Endothelial cell of umbilical vein (primary cell): Measurements from ENCODE around the gene UBE3A.

ENCODE experiments used
- EZH2 ChIP-seq: IDR thresholded peaks from 2 replicates; pipeline ENCODE4 v1.6.1; 2012; ENCODE audit warnings: borderline replicate concordance, low read depth, mild to moderate bottlenecking, moderate library complexity, low read length, inconsistent platforms; ENCODE audit not compliant: severe bottlenecking
- FOS ChIP-seq: IDR thresholded peaks from 2 replicates; pipeline ENCODE4 v1.6.1; 2011; ENCODE audit warnings: mild to moderate bottlenecking, low read length, moderate library complexity, borderline replicate concordance; ENCODE audit not compliant: insufficient read depth
- GATA2 ChIP-seq: IDR thresholded peaks from 2 replicates; pipeline ENCODE4 v1.7.0; 2011; ENCODE audit warnings: low read depth, mild to moderate bottlenecking, moderate library complexity, mixed read lengths, low read length; ENCODE audit not compliant: insufficient read length, insufficient read depth
- JUN ChIP-seq: IDR thresholded peaks from 2 replicates; pipeline ENCODE4 v1.6.1; 2011; ENCODE audit warnings: borderline replicate concordance, low read depth; ENCODE audit not compliant: insufficient read length, insufficient read depth
- MYC ChIP-seq: IDR thresholded peaks from one replicate; pipeline ENCODE4 v1.6.1; 2011; ENCODE audit warnings: mild to moderate bottlenecking, low read depth, low read length
- POLR2A ChIP-seq: IDR thresholded peaks from 2 replicates; pipeline ENCODE4 v1.6.1; 2012; ENCODE audit warnings: low read depth, mild to moderate bottlenecking, control low read depth, low read length
- POLR2AphosphoS5 ChIP-seq: IDR thresholded peaks from 2 replicates; pipeline ENCODE4 v1.6.1; 2012; ENCODE audit warnings: low read depth, mild to moderate bottlenecking, control low read depth, low read length, moderate library complexity; ENCODE audit not compliant: insufficient read depth
- TF ChIP-seq, protein P1 (sequence below), 2 donors: IDR thresholded peaks; 1 replicate in 1 of 2; 2 replicates in 1 of 2; pipeline ENCODE4 v1.5.1; 2011; ENCODE audit warnings: low read length in 2 of 2, mild to moderate bottlenecking in 2 of 2, moderate library complexity in 2 of 2, control low read depth in 1 of 2, inconsistent platforms in 1 of 2, low read depth in 1 of 2; ENCODE audit not compliant: insufficient read depth in 1 of 2; ENCODE audit errors: extremely low read depth in 1 of 2
- TF ChIP-seq, protein P2 (sequence below): IDR thresholded peaks from 2 replicates; pipeline ENCODE4 v1.6.1; 2011; ENCODE audit not compliant: insufficient read depth, insufficient read length

DNA sequence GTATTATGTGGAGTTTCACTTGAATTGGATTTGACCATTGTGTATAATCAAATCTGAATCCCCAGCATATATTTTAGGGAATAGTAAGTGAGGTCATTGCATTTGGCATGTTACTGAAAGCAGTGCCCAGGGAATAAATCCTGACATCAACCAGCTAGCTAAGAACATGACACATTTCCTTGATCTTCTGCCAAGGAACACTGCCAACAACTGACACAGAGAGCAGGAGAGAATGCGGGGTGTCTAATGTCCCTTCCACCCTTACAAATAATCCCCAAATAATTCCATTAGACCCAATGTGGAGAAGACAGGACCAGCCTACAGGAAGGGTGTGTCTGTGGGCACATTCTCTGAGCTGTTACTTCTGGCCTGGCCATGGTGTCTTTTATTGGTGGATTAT lies 30.6 kb upstream of the UBE3A start:
- TF ChIP-seq, protein P1, sequence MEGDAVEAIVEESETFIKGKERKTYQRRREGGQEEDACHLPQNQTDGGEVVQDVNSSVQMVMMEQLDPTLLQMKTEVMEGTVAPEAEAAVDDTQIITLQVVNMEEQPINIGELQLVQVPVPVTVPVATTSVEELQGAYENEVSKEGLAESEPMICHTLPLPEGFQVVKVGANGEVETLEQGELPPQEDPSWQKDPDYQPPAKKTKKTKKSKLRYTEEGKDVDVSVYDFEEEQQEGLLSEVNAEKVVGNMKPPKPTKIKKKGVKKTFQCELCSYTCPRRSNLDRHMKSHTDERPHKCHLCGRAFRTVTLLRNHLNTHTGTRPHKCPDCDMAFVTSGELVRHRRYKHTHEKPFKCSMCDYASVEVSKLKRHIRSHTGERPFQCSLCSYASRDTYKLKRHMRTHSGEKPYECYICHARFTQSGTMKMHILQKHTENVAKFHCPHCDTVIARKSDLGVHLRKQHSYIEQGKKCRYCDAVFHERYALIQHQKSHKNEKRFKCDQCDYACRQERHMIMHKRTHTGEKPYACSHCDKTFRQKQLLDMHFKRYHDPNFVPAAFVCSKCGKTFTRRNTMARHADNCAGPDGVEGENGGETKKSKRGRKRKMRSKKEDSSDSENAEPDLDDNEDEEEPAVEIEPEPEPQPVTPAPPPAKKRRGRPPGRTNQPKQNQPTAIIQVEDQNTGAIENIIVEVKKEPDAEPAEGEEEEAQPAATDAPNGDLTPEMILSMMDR (IDR thresholded peaks at IDR 0.05; ENCODE audit: extremely low read depth in 1 of 2, insufficient read depth in 1 of 2, low read depth in 1 of 2, low read length in 2 of 2) = no peak
- TF ChIP-seq EZH2 = no peak
- TF ChIP-seq FOS = no peak
- TF ChIP-seq POLR2A = no peak
- TF ChIP-seq POLR2AphosphoS5 = no peak
- TF ChIP-seq, protein P2, sequence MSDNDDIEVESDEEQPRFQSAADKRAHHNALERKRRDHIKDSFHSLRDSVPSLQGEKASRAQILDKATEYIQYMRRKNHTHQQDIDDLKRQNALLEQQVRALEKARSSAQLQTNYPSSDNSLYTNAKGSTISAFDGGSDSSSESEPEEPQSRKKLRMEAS = no peak
- no peak for TF ChIP-seq MYC
- TF ChIP-seq GATA2 = no peak
- TF ChIP-seq JUN = no peak
